Measurements from ENCODE around the gene FMNL3.
"Not testable (repeated sequence)": the region's sequence is repeated elsewhere in the genome, so short reads cannot be mapped to it uniquely, and the experiment has no call there.

DNA sequence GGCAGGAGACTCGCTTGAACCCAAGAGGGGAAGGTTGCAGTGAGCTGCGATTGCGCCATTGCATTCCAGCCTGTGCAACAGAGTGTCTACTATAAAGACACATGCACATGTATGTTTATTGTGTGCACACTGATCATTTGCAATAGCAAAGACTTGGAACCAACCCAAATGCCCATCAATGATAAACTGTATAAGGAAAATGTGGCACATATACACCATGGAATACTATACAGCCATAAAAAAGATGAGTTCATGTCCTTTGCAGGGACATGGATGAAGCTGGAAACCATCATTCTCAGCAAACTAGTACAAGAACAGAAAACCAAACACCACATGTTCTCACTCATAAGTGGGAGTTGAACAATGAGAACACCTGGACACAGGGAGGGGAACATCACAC is 6.7 kb upstream of the FMNL3 start:
- TF ChIP-seq, protein P1, sequence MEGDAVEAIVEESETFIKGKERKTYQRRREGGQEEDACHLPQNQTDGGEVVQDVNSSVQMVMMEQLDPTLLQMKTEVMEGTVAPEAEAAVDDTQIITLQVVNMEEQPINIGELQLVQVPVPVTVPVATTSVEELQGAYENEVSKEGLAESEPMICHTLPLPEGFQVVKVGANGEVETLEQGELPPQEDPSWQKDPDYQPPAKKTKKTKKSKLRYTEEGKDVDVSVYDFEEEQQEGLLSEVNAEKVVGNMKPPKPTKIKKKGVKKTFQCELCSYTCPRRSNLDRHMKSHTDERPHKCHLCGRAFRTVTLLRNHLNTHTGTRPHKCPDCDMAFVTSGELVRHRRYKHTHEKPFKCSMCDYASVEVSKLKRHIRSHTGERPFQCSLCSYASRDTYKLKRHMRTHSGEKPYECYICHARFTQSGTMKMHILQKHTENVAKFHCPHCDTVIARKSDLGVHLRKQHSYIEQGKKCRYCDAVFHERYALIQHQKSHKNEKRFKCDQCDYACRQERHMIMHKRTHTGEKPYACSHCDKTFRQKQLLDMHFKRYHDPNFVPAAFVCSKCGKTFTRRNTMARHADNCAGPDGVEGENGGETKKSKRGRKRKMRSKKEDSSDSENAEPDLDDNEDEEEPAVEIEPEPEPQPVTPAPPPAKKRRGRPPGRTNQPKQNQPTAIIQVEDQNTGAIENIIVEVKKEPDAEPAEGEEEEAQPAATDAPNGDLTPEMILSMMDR (IDR thresholded peaks at IDR 0.05), result not testable (repeated sequence)
- not testable (repeated sequence) for TF ChIP-seq POLR2A (IDR thresholded peaks at IDR 0.05)

All from right lobe of liver (tissue), 4 donors.